HepG2 (cell line): ENCODE data around the gene SLC22A4. TPM values are rescaled to one million over a fixed set of nuclear protein-coding genes. Genes with fewer than 3 reads are reported as not detected.
A peak's percentile ranks its signal among the peaks of the same experiment; 100 is the strongest.

Experiments used
- ATAC-seq: fragments of 200-7000 bp; cut with Tn5 transposase; 3 replicates; pipeline ENCODE4 v1.9.1; 2020; ENCODE audit warnings: mild to moderate bottlenecking, moderate library complexity
- BruUV-seq: library from RNA; stranded (reverse); fragments of 400-500 nt; replicated peaks from 2 replicates; lab custom pipeline; 2021; lab: Mats Ljungman, UMichigan
- CTCF ChIA-PET: fragments of 300-600 bp; formaldehyde crosslinking; extraction: SDS; loops from one replicate; lab custom pipeline; 2021; ENCODE audit warnings: low total read pairs, inconsistent platforms, low intra/inter-chr PET ratio; lab: Yijun Ruan, JAX
- POLR2A ChIA-PET: fragments of 350-600 bp; sonication (Branson Sonifier 250); formaldehyde crosslinking; loops from one replicate; lab custom pipeline; 2020; ENCODE audit warnings: antibody characterized with exemption, inconsistent platforms; lab: Yijun Ruan, JAX
- DNase-seq: peaks from one replicate; pipeline ENCODE4 v3.0.0-alpha.2; 2015; ENCODE audit warnings: low spot score
- FAIRE-seq: peaks from 3 replicates; lab custom pipeline; 2011; peaks lifted over from hg19 to GRCh38; lab: Jason Lieb, UNC
- H2AFZ ChIP-seq: one replicate; pipeline ENCODE4 v1.6.1; 2011; ENCODE audit warnings: low read length, inconsistent platforms
- H3K27ac ChIP-seq: fragments of 300-600 bp; 3 replicates; pipeline ENCODE4 v1.8.0; 2011; ENCODE audit warnings: mixed run types, mild to moderate bottlenecking, mixed read lengths, low read length, inconsistent platforms; ENCODE audit not compliant: insufficient read depth; ENCODE audit errors: extremely low read length
- H3K27me3 ChIP-seq, 2 experiments: fragments of 200-600 bp in 1 of 2; 2 replicates in 1 of 2; 3 replicates in 1 of 2; pipeline versions ENCODE4 v1.6.0 to v1.8.0; 2011; ENCODE audit warnings: low read length in 2 of 2, mild to moderate bottlenecking in 2 of 2, moderate library complexity in 2 of 2, inconsistent platforms in 1 of 2; ENCODE audit not compliant: insufficient read depth in 2 of 2, control insufficient read depth in 1 of 2
- H3K36me3 ChIP-seq, 2 experiments: fragments of 200-600 bp in 1 of 2; replicated peaks in 1 of 2; 2 replicates in 1 of 2; 3 replicates in 1 of 2; pipeline versions ENCODE4 v1.5.1 to v1.8.0; 2011; ENCODE audit warnings: low read length in 2 of 2, inconsistent platforms in 1 of 2; ENCODE audit not compliant: insufficient read depth in 2 of 2, control insufficient read depth in 1 of 2
- H3K4me1 ChIP-seq: 2 replicates; pipeline ENCODE4 v1.5.1; 2012; ENCODE audit warnings: low read length, inconsistent platforms; ENCODE audit not compliant: insufficient read depth
- H3K4me2 ChIP-seq: 2 replicates; pipeline ENCODE4 v1.6.0; 2011; ENCODE audit warnings: low read depth, low read length, inconsistent platforms
- H3K4me3 ChIP-seq, 3 experiments: fragments of 200-600 bp in 1 of 3; sonication (generic), shearing (Covaris generic) in 1 of 3; replicated peaks in 1 of 3; 2 replicates each; pipeline ENCODE4 v1.5.1; 2011 to 2016; ENCODE audit warnings: low read length in 3 of 3, inconsistent platforms in 2 of 3, low read depth in 2 of 3, mild to moderate bottlenecking in 2 of 3, control low read depth in 1 of 3, mixed read lengths in 1 of 3; ENCODE audit not compliant: insufficient read depth in 1 of 3
- H3K79me2 ChIP-seq: one replicate; pipeline ENCODE4 v1.6.1; 2011; ENCODE audit warnings: low read length, inconsistent platforms; ENCODE audit not compliant: insufficient read depth
- H3K9ac ChIP-seq: 2 replicates; pipeline ENCODE4 v1.6.0; 2011; ENCODE audit warnings: mild to moderate bottlenecking, low read depth, low read length, inconsistent platforms; ENCODE audit not compliant: insufficient read depth
- H3K9me3 ChIP-seq: 2 replicates; pipeline ENCODE4 v1.5.1; 2012; ENCODE audit warnings: mild to moderate bottlenecking, low read length
- H4K20me1 ChIP-seq: 2 replicates; pipeline ENCODE4 v1.6.0; 2011; ENCODE audit warnings: inconsistent platforms, mild to moderate bottlenecking, low read length, moderate library complexity; ENCODE audit not compliant: insufficient read depth
- AHR ChIP-seq: IDR thresholded peaks from 2 replicates; pipeline ENCODE4 v1.6.1; 2018; ENCODE audit warnings: missing genetic modification reagents, missing compliant biosample characterization
- ARNTL ChIP-seq: sonication (generic); formaldehyde crosslinking; IDR thresholded peaks from 2 replicates; pipeline ENCODE4 v1.4.0; 2020; ENCODE audit warnings: mild to moderate bottlenecking, missing genetic modification reagents
- CBX1 ChIP-seq: IDR thresholded peaks from one replicate; pipeline ENCODE4 v1.6.1; 2016; ENCODE audit warnings: antibody characterized with exemption, low read depth
- GLMP ChIP-seq: sonication (generic); formaldehyde crosslinking; IDR thresholded peaks from 2 replicates; pipeline ENCODE4 v1.9.0; 2021; ENCODE audit warnings: missing genetic modification reagents, mild to moderate bottlenecking, borderline replicate concordance
- NBN ChIP-seq: fragments of 450-650 bp; conservative IDR thresholded peaks from 2 replicates; pipeline ENCODE4 v1.6.1; 2017
- REST ChIP-seq, 2 experiments: IDR thresholded peaks; 2 replicates each; pipeline ENCODE4 v1.6.1; 2011 to 2012; ENCODE audit warnings: low read length in 2 of 2, borderline replicate concordance in 1 of 2, low read depth in 1 of 2, mild to moderate bottlenecking in 1 of 2, moderate library complexity in 1 of 2
- TERF1 ChIP-seq: sonication (generic); formaldehyde crosslinking; IDR thresholded peaks from 2 replicates; pipeline ENCODE4 v1.8.0; 2022; ENCODE audit warnings: mild to moderate bottlenecking, missing genetic modification reagents, moderate library complexity
- TRIM24 ChIP-seq: sonication (generic); formaldehyde crosslinking; IDR thresholded peaks from 2 replicates; pipeline ENCODE4 v1.8.0; 2022; ENCODE audit warnings: mild to moderate bottlenecking, missing genetic modification reagents
- ZBTB2 ChIP-seq: sonication (generic); formaldehyde crosslinking; IDR thresholded peaks from 2 replicates; pipeline ENCODE4 v1.8.0; 2022; ENCODE audit warnings: low read depth, missing genetic modification reagents
- ZFP62 ChIP-seq: sonication (generic); formaldehyde crosslinking; IDR thresholded peaks from 2 replicates; pipeline ENCODE4 v1.4.0; 2020; ENCODE audit warnings: missing genetic modification reagents
- ZNF251 ChIP-seq: sonication (generic); formaldehyde crosslinking; IDR thresholded peaks from 2 replicates; pipeline ENCODE4 v1.9.0; 2021; ENCODE audit warnings: mild to moderate bottlenecking, missing genetic modification reagents
- ZNF704 ChIP-seq: sonication (generic); formaldehyde crosslinking; IDR thresholded peaks from 2 replicates; pipeline ENCODE4 v1.8.1; 2023; ENCODE audit warnings: mild to moderate bottlenecking, inconsistent platforms, moderate library complexity, missing genetic modification reagents, borderline replicate concordance
- ZNF780A ChIP-seq: sonication (generic); formaldehyde crosslinking; IDR thresholded peaks from 2 replicates; pipeline ENCODE4 v1.8.0; 2022; ENCODE audit warnings: mild to moderate bottlenecking, missing genetic modification reagents, moderate library complexity
- ZNF850 ChIP-seq: sonication (generic); formaldehyde crosslinking; conservative IDR thresholded peaks from 2 replicates; pipeline ENCODE4 v1.9.0; 2021; ENCODE audit warnings: mild to moderate bottlenecking, missing genetic modification reagents
- WGBS: methylation state at CpG from one replicate; pipeline ENCODE4 v1.1.6; 2017; ENCODE audit warnings: low lambda C conversion rate; 5-methylcytosine and 5-hydroxymethylcytosine counted together
- in situ Hi-C: cut with HindIII; loops from 2 replicates; pipeline ENCODE4 v1.10.0; 2017; ENCODE audit warnings: low pct_unique_long_range_greater_than_20kb; ENCODE audit not compliant: extremely low pct_ligation_motif_present
- intact Hi-C: fragments of 100-400 bp; cut with micrococcal nuclease; formaldehyde crosslinking; loops from one replicate; pipeline ENCODE4 v1.10.0; 2022; ENCODE audit not compliant: unreplicated experiment
- polyA plus RNA-seq, 8 experiments: library from polyadenylated mRNA; depleted of rRNA in 3 of 8; stranded (reverse) in 7 of 8; unstranded in 1 of 8; fragments of >200 nt; fragmentation: Illumina TruSeq in 4 of 8; extraction: Trizol in 4 of 8; gene quantifications; 2 replicates each; pipeline versions ENCODE4 v1.2.1 to v1.2.3, GENCODE V29; 2011 to 2016; ENCODE audit warnings: low read depth in 4 of 8, missing spikeins in 1 of 8, mixed read lengths in 1 of 8; ENCODE audit not compliant: insufficient read depth in 1 of 8
- total RNA-seq, 5 experiments: library from RNA; depleted of rRNA; stranded (reverse); fragments of >200 nt; fragmentation: Illumina TruSeq; extraction: Trizol; gene quantifications; 2 replicates each; pipeline ENCODE4 v1.2.3, GENCODE V29; 2016; ENCODE audit warnings: low read depth in 1 of 5

SLC22A4 gene
- total and polyA plus RNA-seq, 2 of the 13 experiments (the other 11 are each of a cell fraction or from before 2014, with no cell fraction given), result 0.33 to 0.62 TPM

GRCh38 chr5:132277256-132277655 is 16.9 kb upstream of the SLC22A4 start:
- peaks cover 37% of the 10 kb centered on the region for H3K4me1 ChIP-seq
- in situ Hi-C loops, result no loop called here
- DNase-seq, result no peak

More at GRCh38 chr5:132277256-132277655, 16.9 kb upstream of the SLC22A4 start:
- Histone ChIP-seq H3K4me3 (no peak overlapping the region), H3K27me3 (no peaks in the 10 kb centered on the region; a peak in 1 of 5 replicates), H3K9ac (no peak overlapping the region)
- ATAC-seq (no peak), FAIRE-seq (no peak)
- intact Hi-C loops, result no loop called here
- POLR2A ChIA-PET, result interaction anchor here (2.8 kb wide), 1 partner anchor 16 kb away, joined by 28 read pairs; the partner anchor contains the start of gene SLC22A4
- TF ChIP-seq NBN, result no peak
- TF ChIP-seq AHR, result no peak
- no peak for TF ChIP-seq ZNF780A (CRISPR knock-in tag)
- no peak for TF ChIP-seq ZBTB2
- TF ChIP-seq CBX1, result no peak
- TF ChIP-seq ZFP62 (CRISPR knock-in tag), result no peak
- TF ChIP-seq ZNF251, result no peak
- TF ChIP-seq REST (IDR thresholded peaks at IDR 0.05; ENCODE audit: borderline replicate concordance in 1 of 2, low read depth in 1 of 2, low read length in 2 of 2), result no peak
- no peak for TF ChIP-seq TRIM24
- TF ChIP-seq ZNF850, result no peak
- no peak for TF ChIP-seq GLMP (CRISPR knock-in tag)
- no peak for TF ChIP-seq ARNTL (CRISPR knock-in tag)
- no peak for TF ChIP-seq TERF1 (CRISPR knock-in tag)
- no peak for TF ChIP-seq ZNF704 (CRISPR knock-in tag)
- TF ChIP-seq, all 625 proteins: peak for 0
- no peaks in the 10 kb centered on the region for H3K9me3 ChIP-seq
- H3K4me2 ChIP-seq, result no peak overlapping the region
- 73% methylated on average over 6 of the region's 6 CpGs for WGBS
- no TSS peak for BruUV-seq
- H3K36me3 ChIP-seq, result no peaks in the 10 kb centered on the region
- no peaks in the 10 kb centered on the region for H4K20me1 ChIP-seq
- CTCF ChIA-PET, result no interaction called here
- H3K27ac ChIP-seq, result peak overlapping the region; percentile 78
- H2AFZ ChIP-seq, result no peak overlapping the region
- H3K79me2 ChIP-seq, result no peaks in the 10 kb centered on the region
